Fibroblast of the aortic adventitia (primary cell): Measurements from ENCODE around the gene BPGM. TPM values are rescaled to one million over a fixed set of nuclear protein-coding genes. Genes with fewer than 3 reads are reported as not detected.
"Not testable (repeated sequence)": the region's sequence is repeated elsewhere in the genome, so short reads cannot be mapped to it uniquely, and the experiment has no call there.

ENCODE experiments used
- DNase-seq: peaks from one replicate; pipeline ENCODE4 v3.0.0-alpha.2; 2010; ENCODE audit warnings: low read depth
- H3K4me3 ChIP-seq: 2 replicates; pipeline ENCODE4 v1.5.1; 2011; ENCODE audit warnings: low read depth, mild to moderate bottlenecking, control low read depth, low read length, moderate library complexity
- total RNA-seq: library from RNA; depleted of rRNA; stranded (reverse); fragments of >200 nt; gene quantifications from 2 replicates; pipeline ENCODE4 v1.2.3, GENCODE V29; 2012; ENCODE audit warnings: low replicate concordance
- TF ChIP-seq, protein P1 (sequence below): IDR thresholded peaks from 2 replicates; pipeline ENCODE4 v1.5.1; 2011; ENCODE audit warnings: mild to moderate bottlenecking, low read length, control low read depth, inconsistent platforms; ENCODE audit not compliant: insufficient read depth

Gene BPGM
- total RNA-seq, 1 donor, result 52.4 TPM

DNA sequence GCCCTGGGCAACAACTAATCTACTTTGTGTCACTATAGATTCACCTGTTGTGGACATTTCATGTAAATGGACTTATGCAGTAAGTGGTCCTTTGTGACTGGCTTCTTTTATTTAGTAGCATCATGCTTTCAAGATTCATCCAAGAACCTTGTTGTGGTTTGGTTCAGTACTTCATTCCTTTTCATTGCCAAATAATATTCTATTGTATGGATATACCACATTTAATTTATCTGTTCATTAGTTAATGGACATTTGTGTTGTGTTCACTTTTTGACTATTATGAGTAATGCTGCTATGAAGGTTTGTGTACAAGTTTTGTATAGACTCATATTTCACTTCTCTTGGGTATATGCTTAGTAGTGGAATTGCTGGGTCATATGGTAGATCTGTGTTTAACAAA, 27.8 kb downstream of the BPGM start:
- TF ChIP-seq, protein P1, sequence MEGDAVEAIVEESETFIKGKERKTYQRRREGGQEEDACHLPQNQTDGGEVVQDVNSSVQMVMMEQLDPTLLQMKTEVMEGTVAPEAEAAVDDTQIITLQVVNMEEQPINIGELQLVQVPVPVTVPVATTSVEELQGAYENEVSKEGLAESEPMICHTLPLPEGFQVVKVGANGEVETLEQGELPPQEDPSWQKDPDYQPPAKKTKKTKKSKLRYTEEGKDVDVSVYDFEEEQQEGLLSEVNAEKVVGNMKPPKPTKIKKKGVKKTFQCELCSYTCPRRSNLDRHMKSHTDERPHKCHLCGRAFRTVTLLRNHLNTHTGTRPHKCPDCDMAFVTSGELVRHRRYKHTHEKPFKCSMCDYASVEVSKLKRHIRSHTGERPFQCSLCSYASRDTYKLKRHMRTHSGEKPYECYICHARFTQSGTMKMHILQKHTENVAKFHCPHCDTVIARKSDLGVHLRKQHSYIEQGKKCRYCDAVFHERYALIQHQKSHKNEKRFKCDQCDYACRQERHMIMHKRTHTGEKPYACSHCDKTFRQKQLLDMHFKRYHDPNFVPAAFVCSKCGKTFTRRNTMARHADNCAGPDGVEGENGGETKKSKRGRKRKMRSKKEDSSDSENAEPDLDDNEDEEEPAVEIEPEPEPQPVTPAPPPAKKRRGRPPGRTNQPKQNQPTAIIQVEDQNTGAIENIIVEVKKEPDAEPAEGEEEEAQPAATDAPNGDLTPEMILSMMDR, result no peak
- no peak for DNase-seq
- H3K4me3 ChIP-seq, result no peak overlapping the region

DNA sequence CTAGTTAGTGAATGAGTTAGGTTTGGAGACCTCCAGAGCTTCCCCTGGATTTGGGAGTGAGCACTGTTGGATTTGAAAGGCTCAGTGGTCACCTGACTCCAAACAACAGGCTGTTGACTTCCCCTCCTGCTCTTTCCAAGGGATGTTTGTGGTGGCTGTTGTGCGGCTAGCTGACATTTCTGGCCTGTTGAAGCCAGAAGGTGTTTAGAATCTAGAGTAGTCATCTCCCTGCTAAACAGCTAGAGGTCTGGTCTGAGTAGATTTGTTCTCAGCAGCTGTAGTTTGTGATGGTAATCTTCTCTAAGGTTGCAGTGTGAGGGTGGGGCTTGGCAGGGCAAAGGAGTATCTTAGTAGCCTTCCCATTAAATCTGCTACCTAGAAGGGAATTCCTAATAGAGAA, 30.1 kb downstream of the BPGM start:
- TF ChIP-seq, protein P1, result no peak
- DNase-seq, result no peak

DNA sequence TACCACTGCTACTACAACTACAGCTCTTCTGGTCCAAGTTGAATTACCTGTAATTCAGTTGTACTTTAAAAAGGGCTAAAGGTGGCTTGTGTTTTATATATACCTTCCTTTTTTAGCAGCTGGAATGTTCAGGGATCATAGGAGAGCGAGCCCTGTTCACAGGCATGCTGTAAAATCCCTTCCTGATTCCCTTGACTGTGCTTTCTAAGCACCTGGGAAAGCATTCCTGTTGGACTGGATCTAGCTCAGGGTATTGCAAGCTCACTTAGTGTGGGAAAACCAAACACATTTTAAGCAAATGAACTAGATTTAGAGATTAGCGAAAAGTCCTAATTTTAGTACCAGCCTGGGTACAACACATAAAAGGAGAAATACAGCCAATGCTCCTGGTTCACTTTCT, 31.5 kb downstream of the BPGM start:
- TF ChIP-seq, protein P1, result no peak
- DNase-seq, result no peak
- H3K4me3 ChIP-seq, result no peak overlapping the region

More for the DNA sequence above, 30.1 kb downstream of the BPGM start:
- H3K4me3 ChIP-seq, result no peak overlapping the region

DNA sequence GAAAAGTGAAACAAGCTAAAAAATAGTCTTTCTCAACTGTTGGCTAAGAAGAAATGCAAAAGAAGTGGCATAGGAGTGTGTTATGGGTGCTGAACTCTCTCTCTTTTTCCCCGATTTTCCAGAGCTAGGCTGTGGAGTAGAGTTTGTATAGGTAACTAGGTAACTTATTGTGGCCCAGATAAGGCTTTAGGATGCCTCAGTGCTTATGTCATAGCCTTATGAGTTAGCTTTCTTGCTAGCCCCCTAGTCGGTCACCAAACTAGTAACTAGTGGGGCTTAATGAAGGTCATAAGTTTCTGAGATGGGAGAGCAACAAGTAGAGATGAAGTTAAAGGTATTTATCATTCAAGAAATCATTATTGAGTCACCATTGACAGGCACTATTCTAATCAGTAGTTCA, 32.4 kb downstream of the BPGM start:
- TF ChIP-seq, protein P1, result no peak
- no peak for DNase-seq
- no peak overlapping the region for H3K4me3 ChIP-seq

DNA sequence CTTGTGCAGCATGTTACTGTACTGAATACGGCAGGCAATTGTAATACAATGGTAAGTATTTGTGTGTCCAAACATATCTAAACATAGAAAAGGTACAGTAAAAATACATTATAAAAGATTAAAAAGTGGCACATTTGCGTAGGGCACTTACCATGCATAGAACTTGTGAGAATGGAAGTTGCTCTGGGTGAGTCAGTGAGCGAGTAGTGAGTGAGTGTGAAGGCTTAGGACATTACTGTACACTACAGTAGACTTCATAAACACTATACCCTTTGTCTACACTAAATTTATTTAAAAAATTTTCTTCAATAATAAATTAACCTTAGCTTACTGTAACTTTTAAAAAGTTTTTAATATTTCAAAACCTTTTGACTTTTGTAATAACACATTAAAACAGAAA, 37.5 kb downstream of the BPGM start:
- TF ChIP-seq, protein P1, result no peak
- no peak for DNase-seq
- no peak overlapping the region for H3K4me3 ChIP-seq

DNA sequence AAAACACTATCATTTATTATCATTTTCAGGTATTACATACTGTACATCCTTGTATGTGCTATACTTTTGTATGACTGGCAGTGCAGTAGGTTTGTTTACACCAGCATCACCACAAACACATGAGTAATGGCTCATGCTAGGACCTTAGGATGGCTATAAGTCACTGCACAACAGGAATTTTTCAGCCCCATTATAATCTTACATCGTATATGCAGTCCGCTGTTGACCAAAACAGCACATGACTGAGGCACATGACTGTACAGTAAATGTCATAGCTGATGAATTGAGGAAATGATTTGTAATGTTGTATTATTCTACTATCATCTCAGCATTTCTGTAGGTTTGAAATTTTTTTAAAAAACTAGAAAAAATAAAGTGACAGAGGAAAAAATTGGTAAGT, 38.6 kb downstream of the BPGM start:
- DNase-seq, result no peak
- TF ChIP-seq, protein P1, result no peak
- H3K4me3 ChIP-seq, result no peak overlapping the region

DNA sequence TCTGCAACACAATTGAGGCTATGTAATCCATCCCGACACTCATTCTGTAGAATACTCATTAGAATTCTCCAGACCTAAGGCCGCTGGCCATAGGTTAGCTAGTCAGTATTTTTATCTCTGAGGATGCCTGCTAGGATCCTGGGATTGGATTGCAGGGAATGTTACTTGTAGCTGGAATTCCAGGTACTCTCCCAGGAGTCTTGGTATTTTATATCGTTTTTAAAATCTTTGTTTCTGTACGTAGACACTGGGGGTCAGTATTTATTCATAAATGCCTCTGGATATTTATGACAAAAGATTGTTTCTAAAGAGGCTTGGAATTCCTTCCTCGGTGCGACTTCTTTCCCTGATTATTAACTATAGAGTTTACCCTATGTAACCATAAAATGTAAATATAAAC, 40.1 kb downstream of the BPGM start:
- H3K4me3 ChIP-seq, result no peak overlapping the region
- TF ChIP-seq, protein P1, result peak; percentile 38
- peak; percentile 75 for DNase-seq

DNA sequence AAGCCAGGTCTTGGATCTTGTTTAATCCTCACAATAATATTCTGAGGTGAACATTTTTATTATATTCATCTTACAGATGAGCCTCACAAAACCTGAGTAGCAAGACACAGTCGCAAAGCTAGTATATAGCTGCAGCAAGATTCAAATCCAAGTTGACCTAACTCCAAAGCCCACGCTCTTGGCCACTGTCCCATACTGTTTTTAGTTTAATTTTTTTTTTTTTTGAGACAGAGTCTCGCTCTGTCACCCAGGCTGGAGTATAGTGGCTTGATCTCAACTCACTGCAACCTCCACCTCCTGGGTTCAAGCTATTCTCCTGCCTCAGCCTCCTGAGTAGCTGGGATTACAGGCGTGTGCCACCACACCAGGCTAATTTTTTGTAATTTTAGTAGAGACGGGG, 42.9 kb downstream of the BPGM start:
- not testable (repeated sequence) for DNase-seq, H3K4me3 ChIP-seq
